Smooth muscle cell (in vitro differentiated cells): Measurements from ENCODE around the gene C1orf198. TPM values are rescaled to one million over a fixed set of nuclear protein-coding genes. Genes with fewer than 3 reads are reported as not detected.

Experiments
- DNase-seq: peaks from one replicate; lab custom pipeline; 2025; ENCODE audit not compliant: unreplicated experiment; lab: John Stamatoyannopoulos, UW
- H2AFZ ChIP-seq: fragments of 200-600 bp; sonication (generic); 2 replicates; pipeline ENCODE4 v1.6.0; 2016; ENCODE audit warnings: antibody characterized with exemption, low read depth, mild to moderate bottlenecking
- H3F3A ChIP-seq: fragments of 200-600 bp; sonication (generic); 2 replicates; pipeline ENCODE4 v1.6.0; 2017; ENCODE audit warnings: antibody characterized with exemption, low read depth
- H3K27ac ChIP-seq: fragments of 200-600 bp; sonication (generic); 2 replicates; pipeline ENCODE4 v1.5.1; 2016; ENCODE audit warnings: low read depth, mild to moderate bottlenecking
- H3K27me3 ChIP-seq: fragments of 200-600 bp; sonication (generic); 2 replicates; pipeline ENCODE4 v1.6.1; 2016; ENCODE audit warnings: low read depth, mild to moderate bottlenecking
- H3K36me3 ChIP-seq: fragments of 200-600 bp; sonication (generic); 2 replicates; pipeline ENCODE4 v1.5.1; 2016; ENCODE audit warnings: low read depth
- H3K4me1 ChIP-seq: fragments of 200-600 bp; sonication (generic); 2 replicates; pipeline ENCODE4 v1.5.1; 2016; ENCODE audit warnings: low read depth
- H3K4me2 ChIP-seq: fragments of 200-600 bp; sonication (generic); 2 replicates; pipeline ENCODE4 v1.6.0; 2016; ENCODE audit warnings: mild to moderate bottlenecking
- H3K4me3 ChIP-seq: fragments of 200-600 bp; sonication (generic); 2 replicates; pipeline ENCODE4 v1.5.1; 2016; ENCODE audit warnings: mild to moderate bottlenecking
- H3K79me2 ChIP-seq: fragments of 200-600 bp; sonication (generic); 2 replicates; pipeline ENCODE4 v1.6.0; 2016; ENCODE audit warnings: low read depth, mild to moderate bottlenecking
- H3K9ac ChIP-seq: fragments of 200-600 bp; sonication (generic); 2 replicates; pipeline ENCODE4 v1.6.0; 2016; ENCODE audit warnings: low read depth
- H3K9me3 ChIP-seq: fragments of 200-600 bp; sonication (generic); replicated peaks from 2 replicates; pipeline ENCODE4 v1.5.1; 2016; ENCODE audit warnings: low read depth
- H4K20me1 ChIP-seq: fragments of 200-600 bp; sonication (generic); 2 replicates; pipeline ENCODE4 v1.6.0; 2016; ENCODE audit warnings: low read depth
- CTCF ChIP-seq: fragments of 200-600 bp; sonication (generic); IDR thresholded peaks from 2 replicates; pipeline ENCODE4 v1.5.1; 2017; ENCODE audit warnings: borderline replicate concordance, mild to moderate bottlenecking, antibody characterized with exemption; ENCODE audit not compliant: insufficient read depth, poor library complexity, severe bottlenecking
- WGBS: methylation state at CpG from one replicate; pipeline ENCODE4 v1.1.7; 2016; ENCODE audit warnings: low lambda C conversion rate; 5-methylcytosine and 5-hydroxymethylcytosine counted together
- polyA plus RNA-seq: library from polyadenylated mRNA; unstranded; fragments of >200 nt; fragmentation: Nextera tagmentation; extraction: Ambion mirVana; gene quantifications from 2 replicates; pipeline ENCODE4 v1.2.1, GENCODE V29; 2016
- total RNA-seq: library from RNA; depleted of rRNA; stranded (reverse); fragments of >200 nt; gene quantifications from 2 replicates; pipeline ENCODE4 v1.2.3, GENCODE V29; 2014

Gene C1orf198
- total and polyA plus RNA-seq, 2 experiments from 2014 or later = 67.7 to 77.5 TPM

- no peak for DNase-seq
- Histone ChIP-seq H3F3A (no peaks in the 10 kb centered on the region), H3K36me3 (no peaks in the 10 kb centered on the region), H3K4me1 (no peaks in the 10 kb centered on the region), H3K27me3 (no peaks in the 10 kb centered on the region), H3K4me2 (no peak overlapping the region), H3K9me3 (no peaks in the 10 kb centered on the region), H3K4me3 (no peak overlapping the region), H2AFZ (no peak overlapping the region), H4K20me1 (no peaks in the 10 kb centered on the region), H3K9ac (no peak overlapping the region), H3K79me2 (no peaks in the 10 kb centered on the region), H3K27ac (no peak overlapping the region)
- TF ChIP-seq CTCF = no peak
- 95% methylated on average over 6 of the region's 6 CpGs for WGBS
Observed at GRCh38 chr1:230818901-230819300, 49.4 kb downstream of the C1orf198 start.

GRCh38 chr1:230818367-230818766, 50.0 kb downstream of the C1orf198 start:
- Histone ChIP-seq H3K9me3 (no peaks in the 10 kb centered on the region), H3K79me2 (no peaks in the 10 kb centered on the region), H3K36me3 (no peaks in the 10 kb centered on the region), H3K27me3 (no peaks in the 10 kb centered on the region), H3K4me1 (no peaks in the 10 kb centered on the region), H3K27ac (no peak overlapping the region), H4K20me1 (no peaks in the 10 kb centered on the region), H3K4me3 (no peak overlapping the region), H3F3A (no peaks in the 10 kb centered on the region), H2AFZ (no peak overlapping the region), H3K4me2 (no peak overlapping the region), H3K9ac (no peak overlapping the region)
- no peak for TF ChIP-seq CTCF
- DNase-seq = no peak
- WGBS = 93% methylated on average over 1 of the region's 1 CpG

- no peak for DNase-seq
- Histone ChIP-seq H3K27me3 (no peaks in the 10 kb centered on the region), H3K4me3 (no peak overlapping the region), H3K9me3 (no peaks in the 10 kb centered on the region), H3K9ac (no peak overlapping the region), H3K36me3 (no peaks in the 10 kb centered on the region), H3K27ac (no peak overlapping the region), H2AFZ (no peak overlapping the region), H3K4me1 (no peaks in the 10 kb centered on the region), H4K20me1 (no peaks in the 10 kb centered on the region), H3K4me2 (no peak overlapping the region), H3K79me2 (no peaks in the 10 kb centered on the region), H3F3A (no peaks in the 10 kb centered on the region)
- TF ChIP-seq CTCF = no peak
Observed at GRCh38 chr1:230816018-230816417, 52.3 kb downstream of the C1orf198 start.

GRCh38 chr1:230814949-230815692, 53.2 kb downstream of the C1orf198 start:
- Histone ChIP-seq H3K36me3 (no peaks in the 10 kb centered on the region), H3K79me2 (no peaks in the 10 kb centered on the region), H3K4me1 (no peaks in the 10 kb centered on the region), H3K27me3 (no peaks in the 10 kb centered on the region), H3K4me3 (no peak overlapping the region), H3F3A (no peaks in the 10 kb centered on the region), H4K20me1 (no peaks in the 10 kb centered on the region), H2AFZ (no peak overlapping the region), H3K27ac (no peak overlapping the region), H3K4me2 (no peak overlapping the region), H3K9ac (no peak overlapping the region), H3K9me3 (no peaks in the 10 kb centered on the region)
- no peak for TF ChIP-seq CTCF
- DNase-seq = no peak
- WGBS = 57% methylated on average over 3 of the region's 3 CpGs
